Endothelial cell of umbilical vein (primary cell): ENCODE results near the gene UNC5A. TPM values are rescaled to one million over a fixed set of nuclear protein-coding genes. Genes with fewer than 3 reads are reported as not detected.

Experiments used
- BruUV-seq: library from RNA; stranded (reverse); fragments of 400-500 nt; replicated peaks from 2 replicates; lab custom pipeline; 2021; lab: Mats Ljungman, UMichigan
- CTCF ChIA-PET: fragments of 300-600, 350-600 bp; sonication (Branson Sonifier 250); formaldehyde crosslinking; loops from one replicate; lab custom pipeline; 2021; ENCODE audit warnings: antibody characterized with exemption, inconsistent platforms; lab: Charles Lee
- POLR2A ChIA-PET: fragments of 300-600, 350-600 bp; sonication (Branson Sonifier 250); formaldehyde crosslinking; loops from one replicate; lab custom pipeline; 2021; ENCODE audit warnings: antibody characterized with exemption, inconsistent platforms; lab: Charles Lee
- DNase-seq: peaks from one replicate; pipeline ENCODE4 v3.0.0-alpha.2; 2011; ENCODE audit warnings: low read depth, low spot score
- FAIRE-seq: peaks from 2 replicates; lab custom pipeline; 2011; peaks lifted over from hg19 to GRCh38; lab: Jason Lieb, UNC
- H2AFZ ChIP-seq: 2 replicates; pipeline ENCODE4 v1.6.0; 2012; ENCODE audit warnings: low read depth, low read length, control low read depth, inconsistent platforms
- H3K27ac ChIP-seq: 2 replicates; pipeline ENCODE4 v1.5.1; 2011; ENCODE audit warnings: low read depth, mild to moderate bottlenecking, control low read depth, low read length, moderate library complexity; ENCODE audit not compliant: insufficient read depth
- H3K27me3 ChIP-seq, 2 experiments: 2 replicates each; pipeline versions ENCODE4 v1.6.0 to v1.6.1; 2011; ENCODE audit warnings: low read length in 2 of 2, mixed read lengths in 1 of 2; ENCODE audit not compliant: control insufficient read depth in 2 of 2, insufficient read depth in 2 of 2
- H3K36me3 ChIP-seq, 2 experiments: 2 replicates in 1 of 2; 3 replicates in 1 of 2; pipeline ENCODE4 v1.5.1; 2011; ENCODE audit warnings: low read length in 2 of 2, mild to moderate bottlenecking in 1 of 2, moderate library complexity in 1 of 2; ENCODE audit not compliant: control insufficient read depth in 2 of 2, insufficient read depth in 2 of 2; ENCODE audit errors: extremely low read depth in 1 of 2
- H3K4me1 ChIP-seq: 3 replicates; pipeline ENCODE4 v1.5.1; 2011; ENCODE audit warnings: mild to moderate bottlenecking, low read length; ENCODE audit not compliant: control insufficient read depth, insufficient read depth; ENCODE audit errors: extremely low read depth
- H3K4me2 ChIP-seq: 2 replicates; pipeline ENCODE4 v1.6.1; 2011; ENCODE audit warnings: low read length, control low read depth, mixed read lengths; ENCODE audit not compliant: insufficient read depth
- H3K4me3 ChIP-seq, 3 experiments: fragments of 200-600 bp in 1 of 3; sonication (generic), shearing (Covaris generic) in 1 of 3; replicated peaks in 1 of 3; 2 replicates each; pipeline ENCODE4 v1.5.1; 2011 to 2016; ENCODE audit warnings: control low read depth in 3 of 3, low read length in 3 of 3, mild to moderate bottlenecking in 2 of 3, inconsistent platforms in 1 of 3, low read depth in 1 of 3, moderate library complexity in 1 of 3; ENCODE audit not compliant: insufficient read depth in 1 of 3
- H3K79me2 ChIP-seq: 2 replicates; pipeline ENCODE4 v1.6.0; 2012; ENCODE audit warnings: low read length, inconsistent platforms; ENCODE audit not compliant: control insufficient read depth, insufficient read depth
- H3K9ac ChIP-seq: replicated peaks from 2 replicates; pipeline ENCODE3; 2011; ENCODE audit warnings: low read length, control low read depth; ENCODE audit not compliant: insufficient read depth; ENCODE audit errors: extremely low read depth
- H3K9me1 ChIP-seq: replicated peaks from 3 replicates; pipeline ENCODE4 v1.6.0; 2011; ENCODE audit warnings: mild to moderate bottlenecking, low read length; ENCODE audit not compliant: control insufficient read depth, insufficient read depth; ENCODE audit errors: extremely low read depth
- H3K9me3 ChIP-seq: replicated peaks from 2 replicates; pipeline ENCODE4 v1.5.1; 2012; ENCODE audit warnings: low read length, inconsistent platforms; ENCODE audit not compliant: control insufficient read depth, insufficient read depth
- H4K20me1 ChIP-seq: replicated peaks from 2 replicates; pipeline ENCODE3; 2011; ENCODE audit warnings: mild to moderate bottlenecking, low read length; ENCODE audit not compliant: control insufficient read depth, insufficient read depth; ENCODE audit errors: extremely low read depth
- EZH2 ChIP-seq: IDR thresholded peaks from 2 replicates; pipeline ENCODE4 v1.6.1; 2012; ENCODE audit warnings: borderline replicate concordance, low read depth, mild to moderate bottlenecking, moderate library complexity, low read length, inconsistent platforms; ENCODE audit not compliant: severe bottlenecking
- MYC ChIP-seq: IDR thresholded peaks from one replicate; pipeline ENCODE4 v1.6.1; 2011; ENCODE audit warnings: mild to moderate bottlenecking, low read depth, low read length
- POLR2A ChIP-seq: IDR thresholded peaks from 2 replicates; pipeline ENCODE4 v1.6.1; 2012; ENCODE audit warnings: low read depth, mild to moderate bottlenecking, control low read depth, low read length
- dilution Hi-C: fragments of 300-500 bp; cut with MboI; formaldehyde crosslinking; loops from one replicate; pipeline ENCODE4 v1.15.0; 2019; ENCODE audit warnings: low sequenced_read_pairs; ENCODE audit not compliant: extremely low pct_ligation_motif_present
- intact Hi-C: fragments of 100-400 bp; cut with micrococcal nuclease; formaldehyde crosslinking; loops from one replicate; pipeline ENCODE4 v1.10.0; 2022
- polyA plus RNA-seq, 4 experiments: library from polyadenylated mRNA; depleted of rRNA in 3 of 4; stranded (reverse) in 3 of 4; unstranded in 1 of 4; fragments of >200 nt; gene quantifications; 2 replicates each; pipeline versions ENCODE4 v1.2.1 to v1.2.3, GENCODE V29; 2011 to 2012; ENCODE audit warnings: missing spikeins in 1 of 4
- total RNA-seq: library from RNA; stranded (reverse); gene quantifications from 2 replicates; pipeline ENCODE4 v1.2.3, GENCODE V29; 2021
- TF ChIP-seq, protein P1 (sequence below): IDR thresholded peaks from 2 replicates; pipeline ENCODE4 v1.6.1; 2011; ENCODE audit not compliant: insufficient read depth, insufficient read length
- TF ChIP-seq, protein P2 (sequence below), 2 donors: IDR thresholded peaks; 1 replicate in 1 of 2; 2 replicates in 1 of 2; pipeline ENCODE4 v1.5.1; 2011; ENCODE audit warnings: low read length in 2 of 2, mild to moderate bottlenecking in 2 of 2, moderate library complexity in 2 of 2, control low read depth in 1 of 2, inconsistent platforms in 1 of 2, low read depth in 1 of 2; ENCODE audit not compliant: insufficient read depth in 1 of 2; ENCODE audit errors: extremely low read depth in 1 of 2

UNC5A gene
- total and polyA plus RNA-seq, 2 donors (not counting 3 experiments of a cell fraction or from before 2014, with no cell fraction given), result 0.08 to 0.22 TPM

DNA sequence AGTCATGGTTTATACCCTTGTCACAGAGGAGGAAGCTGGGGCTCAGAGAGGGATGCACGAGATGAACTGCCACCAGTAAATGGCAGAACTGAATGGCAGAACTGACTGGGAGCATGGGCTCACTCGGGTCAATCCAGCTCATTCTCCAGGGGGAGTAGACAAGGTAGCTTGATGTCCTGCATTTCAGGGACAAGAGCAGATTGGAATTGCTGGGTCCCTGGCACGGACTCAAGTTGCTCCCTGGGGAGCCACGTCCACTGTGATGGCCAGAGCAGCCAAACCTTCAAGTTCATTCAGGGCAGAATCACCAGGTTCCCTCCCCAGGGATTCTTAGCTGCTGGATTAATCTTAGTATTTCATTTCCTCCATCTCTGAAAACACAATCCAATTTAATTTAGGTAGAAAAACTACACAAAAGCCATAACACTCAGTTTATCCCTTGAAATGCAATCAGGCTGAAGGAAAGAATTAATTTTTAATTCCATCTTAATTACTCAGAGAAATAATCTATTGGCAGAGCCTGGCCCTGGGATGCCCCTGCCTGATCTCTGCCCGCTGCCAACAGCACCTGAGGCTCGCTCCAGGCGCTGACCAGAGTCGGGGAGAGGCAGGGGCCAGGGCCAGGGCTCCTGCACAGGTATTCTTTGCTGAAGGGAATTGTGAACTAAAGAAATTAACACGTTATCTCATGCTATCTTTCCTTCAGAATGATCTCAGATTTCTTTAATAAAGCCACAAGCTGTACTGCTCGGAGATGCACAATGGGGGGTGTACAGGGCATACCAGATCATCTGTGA lies 42.0 kb upstream of the UNC5A start:
- Histone ChIP-seq H3K4me2 (no peak overlapping the region), H3K9me1 (no peaks in the 10 kb centered on the region), H3K79me2 (no peaks in the 10 kb centered on the region), H3K36me3 (no peaks in the 10 kb centered on the region), H3K9ac (no peak overlapping the region), H3K27ac (no peak overlapping the region), H3K4me1 (no peaks in the 10 kb centered on the region), H2AFZ (no peak overlapping the region), H3K27me3 (peaks cover 0 to 5% of the 10 kb centered on the region in 2 experiments), H4K20me1 (no peaks in the 10 kb centered on the region), H3K4me3 (no peak overlapping the region), H3K9me3 (no peaks in the 10 kb centered on the region)
- intact Hi-C loops, result no loop called here
- dilution Hi-C loops, result no loop called here
- FAIRE-seq (no peak), DNase-seq (no peak)
- TF ChIP-seq, protein P1, sequence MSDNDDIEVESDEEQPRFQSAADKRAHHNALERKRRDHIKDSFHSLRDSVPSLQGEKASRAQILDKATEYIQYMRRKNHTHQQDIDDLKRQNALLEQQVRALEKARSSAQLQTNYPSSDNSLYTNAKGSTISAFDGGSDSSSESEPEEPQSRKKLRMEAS, result no peak
- TF ChIP-seq, protein P2, sequence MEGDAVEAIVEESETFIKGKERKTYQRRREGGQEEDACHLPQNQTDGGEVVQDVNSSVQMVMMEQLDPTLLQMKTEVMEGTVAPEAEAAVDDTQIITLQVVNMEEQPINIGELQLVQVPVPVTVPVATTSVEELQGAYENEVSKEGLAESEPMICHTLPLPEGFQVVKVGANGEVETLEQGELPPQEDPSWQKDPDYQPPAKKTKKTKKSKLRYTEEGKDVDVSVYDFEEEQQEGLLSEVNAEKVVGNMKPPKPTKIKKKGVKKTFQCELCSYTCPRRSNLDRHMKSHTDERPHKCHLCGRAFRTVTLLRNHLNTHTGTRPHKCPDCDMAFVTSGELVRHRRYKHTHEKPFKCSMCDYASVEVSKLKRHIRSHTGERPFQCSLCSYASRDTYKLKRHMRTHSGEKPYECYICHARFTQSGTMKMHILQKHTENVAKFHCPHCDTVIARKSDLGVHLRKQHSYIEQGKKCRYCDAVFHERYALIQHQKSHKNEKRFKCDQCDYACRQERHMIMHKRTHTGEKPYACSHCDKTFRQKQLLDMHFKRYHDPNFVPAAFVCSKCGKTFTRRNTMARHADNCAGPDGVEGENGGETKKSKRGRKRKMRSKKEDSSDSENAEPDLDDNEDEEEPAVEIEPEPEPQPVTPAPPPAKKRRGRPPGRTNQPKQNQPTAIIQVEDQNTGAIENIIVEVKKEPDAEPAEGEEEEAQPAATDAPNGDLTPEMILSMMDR (IDR thresholded peaks at IDR 0.05; ENCODE audit: extremely low read depth in 1 of 2, insufficient read depth in 1 of 2, low read depth in 1 of 2, low read length in 2 of 2), result no peak
- no TSS peak for BruUV-seq
- CTCF ChIA-PET, result no interaction called here
- POLR2A ChIA-PET, result no interaction called here

DNA sequence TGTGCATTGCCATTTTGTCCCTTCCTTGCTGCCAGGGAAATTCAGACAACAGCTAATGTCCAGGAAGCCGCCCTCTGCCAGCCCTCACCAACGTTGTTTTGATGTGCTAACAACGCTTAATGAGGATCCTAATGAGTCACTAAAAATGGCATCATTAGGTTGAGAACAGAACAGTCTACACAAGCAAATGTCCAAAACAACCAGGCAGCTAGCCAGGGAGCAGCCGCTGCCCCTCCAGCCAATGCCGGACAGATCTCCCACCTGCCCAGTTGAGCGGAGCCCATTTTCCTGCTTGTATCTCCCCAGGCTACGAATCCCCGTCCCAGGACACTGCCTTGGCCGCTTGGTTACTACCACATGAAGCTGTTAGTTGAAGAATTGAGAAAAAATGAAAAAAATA lies 40.4 kb upstream of the UNC5A start:
- dilution Hi-C loops, result no loop called here
- H3K27ac ChIP-seq, result no peak overlapping the region
- DNase-seq (no peak), FAIRE-seq (no peak)
- TF ChIP-seq EZH2, result no peak
- TF ChIP-seq, protein P1, result no peak
- TF ChIP-seq POLR2A, result no peak
- TF ChIP-seq MYC, result no peak
- no TSS peak for BruUV-seq
- H3K4me2 ChIP-seq, result no peak overlapping the region
- H3K4me3 ChIP-seq, result no peak overlapping the region
- H3K27me3 ChIP-seq, result peaks cover 2 to 5% of the 10 kb centered on the region in 2 experiments
- no peaks in the 10 kb centered on the region for H3K9me1 ChIP-seq
- H3K9ac ChIP-seq, result no peak overlapping the region
- no peaks in the 10 kb centered on the region for H3K4me1 ChIP-seq
- no peaks in the 10 kb centered on the region for H4K20me1 ChIP-seq
- H3K36me3 ChIP-seq, result no peaks in the 10 kb centered on the region
- H2AFZ ChIP-seq, result no peak overlapping the region
- CTCF ChIA-PET, result no interaction called here
- POLR2A ChIA-PET, result no interaction called here
- no peaks in the 10 kb centered on the region for H3K79me2 ChIP-seq
- intact Hi-C loops, result no loop called here
- H3K9me3 ChIP-seq, result no peaks in the 10 kb centered on the region
